SK-N-SH (cell line): ENCODE measurements around the gene FRY. TPM values are rescaled to one million over a fixed set of nuclear protein-coding genes. Genes with fewer than 3 reads are reported as not detected.

Source experiments
- CTCF ChIA-PET: fragments of 300-600, 350-600 bp; formaldehyde crosslinking; extraction: SDS; loops from one replicate; lab custom pipeline; 2021; lab: Yijun Ruan, JAX
- POLR2A ChIA-PET: fragments of 350-600 bp; sonication (Branson Sonifier 250); formaldehyde crosslinking; extraction: SDS; loops from one replicate; lab custom pipeline; 2020; ENCODE audit warnings: antibody characterized with exemption, inconsistent platforms; lab: Yijun Ruan, JAX
- DNase-seq: peaks from one replicate; pipeline ENCODE4 v3.0.0; 2012
- H2AFZ ChIP-seq: fragments of 200-600 bp; sonication (generic); 2 replicates; pipeline ENCODE4 v1.8.1; 2016; ENCODE audit warnings: antibody characterized with exemption, mild to moderate bottlenecking, low read depth
- H3F3A ChIP-seq: fragments of 200-600 bp; sonication (generic); replicated peaks from 2 replicates; pipeline ENCODE3; 2016; ENCODE audit warnings: antibody characterized with exemption, mild to moderate bottlenecking; ENCODE audit not compliant: insufficient read depth
- H3K27ac ChIP-seq, 2 experiments: fragments of 200-500 bp in 1 of 2; fragments of 200-600 bp in 1 of 2; sonication (Bioruptor generic) in 1 of 2; sonication (generic), shearing (Covaris generic) in 1 of 2; 2 replicates each; pipeline versions ENCODE4 v1.5.1 to v1.6.1; 2014 to 2016; ENCODE audit warnings: low read depth in 2 of 2, inconsistent platforms in 1 of 2, low read length in 1 of 2, mild to moderate bottlenecking in 1 of 2, mixed read lengths in 1 of 2
- H3K27me3 ChIP-seq: fragments of 200-600 bp; sonication (generic), shearing (Covaris generic); 2 replicates; pipeline ENCODE4 v1.6.1; 2016; ENCODE audit warnings: mixed run types; ENCODE audit not compliant: insufficient read depth
- H3K36me3 ChIP-seq, 2 experiments: fragments of 200-500 bp in 1 of 2; fragments of 200-600 bp in 1 of 2; sonication (Bioruptor generic) in 1 of 2; sonication (generic) in 1 of 2; replicated peaks in 1 of 2; 2 replicates each; pipeline versions ENCODE3 to v1.5.1; 2014 to 2016; ENCODE audit warnings: low read length in 1 of 2, mild to moderate bottlenecking in 1 of 2; ENCODE audit not compliant: insufficient read depth in 2 of 2, control insufficient read depth in 1 of 2
- H3K4me1 ChIP-seq, 2 experiments: fragments of 200-500 bp in 1 of 2; fragments of 200-600 bp in 1 of 2; sonication (Bioruptor generic) in 1 of 2; sonication (generic), shearing (Covaris generic) in 1 of 2; 2 replicates each; pipeline versions ENCODE4 v1.5.1 to v1.6.1; 2014 to 2016; ENCODE audit warnings: low read depth in 1 of 2, low read length in 1 of 2, mixed run types in 1 of 2; ENCODE audit not compliant: insufficient read depth in 2 of 2, control insufficient read depth in 1 of 2
- H3K4me2 ChIP-seq: fragments of 200-600 bp; sonication (generic), shearing (Covaris generic); 2 replicates; pipeline ENCODE4 v1.6.1; 2017; ENCODE audit warnings: mixed run types
- H3K4me3 ChIP-seq, 2 experiments: fragments of 200-500 bp in 1 of 2; fragments of 200-600 bp in 1 of 2; sonication (Bioruptor generic) in 1 of 2; sonication (generic), shearing (Covaris generic) in 1 of 2; 2 replicates each; pipeline versions ENCODE4 v1.5.1 to v1.8.1; 2014 to 2016; ENCODE audit warnings: low read depth in 2 of 2, inconsistent platforms in 1 of 2, low read length in 1 of 2, mild to moderate bottlenecking in 1 of 2, mixed read lengths in 1 of 2, moderate library complexity in 1 of 2
- H3K79me2 ChIP-seq: fragments of 200-600 bp; sonication (generic); 2 replicates; pipeline ENCODE4 v1.8.1; 2017; ENCODE audit warnings: mild to moderate bottlenecking; ENCODE audit not compliant: insufficient read depth
- H3K9ac ChIP-seq: fragments of 200-600 bp; sonication (generic); 2 replicates; pipeline ENCODE4 v1.6.1; 2017; ENCODE audit warnings: mixed run types
- H3K9me2 ChIP-seq: fragments of 200-600 bp; sonication (generic); 2 replicates; pipeline ENCODE4 v1.6.1; 2017; ENCODE audit warnings: mixed run types
- H3K9me3 ChIP-seq: fragments of 200-600 bp; sonication (generic); 2 replicates; pipeline ENCODE4 v1.6.1; 2017; ENCODE audit warnings: mixed run types, mild to moderate bottlenecking, moderate library complexity
- H4K20me1 ChIP-seq: fragments of 200-600 bp; sonication (generic); 2 replicates; pipeline ENCODE4 v1.6.1; 2017; ENCODE audit warnings: mild to moderate bottlenecking, mixed run types; ENCODE audit not compliant: insufficient read depth
- GABPA ChIP-seq: IDR thresholded peaks from 2 replicates; pipeline ENCODE4 v1.4.0; 2012; ENCODE audit warnings: low read depth, mild to moderate bottlenecking
- JUND ChIP-seq: IDR thresholded peaks from 2 replicates; pipeline ENCODE4 v1.4.0; 2012
- REST ChIP-seq: IDR thresholded peaks from 2 replicates; pipeline ENCODE4 v1.6.1; 2012; ENCODE audit warnings: mild to moderate bottlenecking, low read depth, low read length, moderate library complexity
- RXRA ChIP-seq: IDR thresholded peaks from 2 replicates; pipeline ENCODE4 v1.4.0; 2012; ENCODE audit warnings: low read depth, mild to moderate bottlenecking, borderline replicate concordance
- USF2 ChIP-seq: fragments of 150-350 bp; IDR thresholded peaks from 2 replicates; pipeline ENCODE4 v1.6.1; 2017; ENCODE audit warnings: antibody characterized with exemption, low read length, low read depth, borderline replicate concordance
- WGBS: methylation state at CpG from one replicate; pipeline ENCODE4 v1.1.6; 2017; ENCODE audit warnings: low lambda C conversion rate; 5-methylcytosine and 5-hydroxymethylcytosine counted together
- polyA plus RNA-seq, 3 experiments: library from polyadenylated mRNA; depleted of rRNA; stranded (reverse); fragments of >200 nt; gene quantifications; 2 replicates each; pipeline ENCODE4 v1.2.3, GENCODE V29; 2012

Gene FRY
- polyA plus RNA-seq, 1 of the 3 experiments (the other 2 are of a cell fraction), result 1.4 TPM

- Histone ChIP-seq H3K79me2 (no peaks in the 10 kb centered on the region), H3K4me2 (no peak overlapping the region), H2AFZ (no peak overlapping the region), H3K27ac (no peak overlapping the region), H3K4me3 (no peak overlapping the region), H3K27me3 (no peaks in the 10 kb centered on the region), H3K36me3 (peaks cover 0 to 4% of the 10 kb centered on the region in 2 experiments), H3F3A (no peaks in the 10 kb centered on the region), H3K9me2 (no peaks in the 10 kb centered on the region), H3K9me3 (no peaks in the 10 kb centered on the region)
- POLR2A ChIA-PET, result no interaction called here
- DNase-seq, result no peak
- WGBS, result 85% methylated on average over 4 of the region's 4 CpGs
- TF ChIP-seq REST, result no peak
- no peak for TF ChIP-seq USF2
- TF ChIP-seq GABPA, result no peak
- TF ChIP-seq JUND, result no peak
- TF ChIP-seq, all 33 proteins: peak for 0
- H3K4me1 ChIP-seq, result peaks cover 3 to 8% of the 10 kb centered on the region in 2 experiments; a peak in 3 of 4 replicates
- H4K20me1 ChIP-seq, result no peaks in the 10 kb centered on the region
- no peak overlapping the region for H3K9ac ChIP-seq
- CTCF ChIA-PET, result interaction anchor here (1.2 to 3.3 kb wide), 2 partner anchors 10 to 21 kb away, joined by 4 to 21 read pairs; no protein-coding TSS in a partner anchor
These were observed 224.7 kb downstream of the FRY start for GRCh38 chr13:32256243-32256642.

- no peak overlapping the region for H3K4me3 ChIP-seq
- no peak for TF ChIP-seq RXRA
- TF ChIP-seq, all 33 proteins: peak for 0
- no peak for DNase-seq
- Histone ChIP-seq H3K36me3 (no peaks in the 10 kb centered on the region), H3K9me2 (no peaks in the 10 kb centered on the region), H3K27me3 (no peaks in the 10 kb centered on the region), H3K9ac (no peak overlapping the region), H2AFZ (no peak overlapping the region), H4K20me1 (no peaks in the 10 kb centered on the region), H3F3A (peaks cover 8% of the 10 kb centered on the region), H3K79me2 (no peaks in the 10 kb centered on the region), H3K9me3 (no peaks in the 10 kb centered on the region), H3K4me2 (no peak overlapping the region), H3K4me1 (peaks cover 9 to 22% of the 10 kb centered on the region in 2 experiments), H3K27ac (no peak overlapping the region)
- ChIA-PET CTCF (no interaction called here), POLR2A (no interaction called here)
These were observed 226.1 kb downstream of the FRY start for GRCh38 chr13:32257649-32258048.

GRCh38 chr13:32259116-32259515, 227.5 kb downstream of the FRY start:
- H2AFZ ChIP-seq, result no peak overlapping the region
- no peak overlapping the region for H3K27ac ChIP-seq
- H3K27me3 ChIP-seq, result no peaks in the 10 kb centered on the region
- H3K4me2 ChIP-seq, result no peak overlapping the region
- H4K20me1 ChIP-seq, result no peaks in the 10 kb centered on the region
- POLR2A ChIA-PET, result no interaction called here
- no peak overlapping the region for H3K9ac ChIP-seq
- no peak for TF ChIP-seq RXRA
- TF ChIP-seq GABPA, result no peak
- TF ChIP-seq, all 33 proteins: peak for 0
- H3F3A ChIP-seq, result peaks cover 13% of the 10 kb centered on the region
- H3K9me2 ChIP-seq, result no peaks in the 10 kb centered on the region
- H3K9me3 ChIP-seq, result no peaks in the 10 kb centered on the region
- peaks cover 9 to 27% of the 10 kb centered on the region in 2 experiments for H3K4me1 ChIP-seq
- no peaks in the 10 kb centered on the region for H3K79me2 ChIP-seq
- no peaks in the 10 kb centered on the region for H3K36me3 ChIP-seq
- CTCF ChIA-PET, result interaction anchor here (0.7 kb wide), 1 partner anchor 10 kb away, joined by 3 read pairs; no protein-coding TSS in a partner anchor
- H3K4me3 ChIP-seq, result no peak overlapping the region
- DNase-seq, result no peak
- whole genome bisulfite sequencing, result 100% methylated on average over 1 of the region's 1 CpG
